Panc1 (cell line): Measurements from ENCODE around the gene INTS6. TPM values are rescaled to one million over a fixed set of nuclear protein-coding genes. Genes with fewer than 3 reads are reported as not detected.

Source experiments
- ATAC-seq: fragments of 200-7000 bp; cut with Tn5 transposase; 2 replicates; pipeline ENCODE4 v1.9.1; 2020; ENCODE audit warnings: mild to moderate bottlenecking, moderate library complexity
- BruUV-seq: library from RNA; stranded (reverse); fragments of 400-500 nt; replicated peaks from 2 replicates; lab custom pipeline; 2021; lab: Mats Ljungman, UMichigan
- CTCF ChIA-PET: fragments of 300-600 bp; sonication (Branson Sonifier 250); formaldehyde crosslinking; loops from one replicate; lab custom pipeline; 2022; ENCODE audit warnings: antibody characterized with exemption; lab: Charles Lee
- POLR2A ChIA-PET: fragments of 300-600 bp; sonication (Branson Sonifier 250); formaldehyde crosslinking; loops from one replicate; lab custom pipeline; 2022; ENCODE audit warnings: antibody characterized with exemption; lab: Charles Lee
- DNase-seq: peaks from one replicate; pipeline ENCODE4 v3.0.0-alpha.2; 2010; ENCODE audit warnings: low read depth, low spot score
- H3K27ac ChIP-seq: 2 replicates; pipeline ENCODE4 v1.5.1; 2011; ENCODE audit warnings: mild to moderate bottlenecking, low read length, inconsistent platforms
- H3K27me3 ChIP-seq: fragments of 200-500 bp; sonication (Bioruptor generic); 2 replicates; pipeline ENCODE4 v1.6.0; 2014; ENCODE audit warnings: low read length, inconsistent platforms; ENCODE audit not compliant: control insufficient read depth, insufficient read depth
- H3K36me3 ChIP-seq: fragments of 200-500 bp; sonication (Bioruptor generic); 2 replicates; pipeline ENCODE4 v1.5.1; 2014; ENCODE audit warnings: inconsistent platforms, mild to moderate bottlenecking, low read length, moderate library complexity; ENCODE audit not compliant: control insufficient read depth, insufficient read depth
- H3K4me1 ChIP-seq: 2 replicates; pipeline ENCODE4 v1.5.1; 2011; ENCODE audit warnings: inconsistent platforms, mild to moderate bottlenecking, low read length, moderate library complexity; ENCODE audit not compliant: control insufficient read depth, insufficient read depth
- H3K4me3 ChIP-seq, 2 experiments: 2 replicates each; pipeline ENCODE4 v1.5.1; 2011 to 2012; ENCODE audit warnings: low read depth in 2 of 2, low read length in 2 of 2, mild to moderate bottlenecking in 2 of 2, inconsistent platforms in 1 of 2, moderate library complexity in 1 of 2
- H3K9me3 ChIP-seq: fragments of 200-500 bp; sonication (Bioruptor generic); 2 replicates; pipeline ENCODE4 v1.5.1; 2014; ENCODE audit warnings: low read depth, mild to moderate bottlenecking, inconsistent platforms, low read length, moderate library complexity; ENCODE audit not compliant: control insufficient read depth, insufficient read depth
- POLR2AphosphoS5 ChIP-seq: IDR thresholded peaks from 2 replicates; pipeline ENCODE4 v1.6.1; 2012; ENCODE audit warnings: mild to moderate bottlenecking, low read depth, low read length, moderate library complexity
- SIN3A ChIP-seq: IDR thresholded peaks from 2 replicates; pipeline ENCODE4 v1.6.1; 2012; ENCODE audit warnings: low read depth, mild to moderate bottlenecking, low read length, moderate library complexity, borderline replicate concordance; ENCODE audit not compliant: insufficient read depth
- TCF7L2 ChIP-seq: IDR thresholded peaks from 2 replicates; pipeline ENCODE4 v1.6.1; 2011; ENCODE audit warnings: mild to moderate bottlenecking, low read depth, low read length, inconsistent platforms
- in situ Hi-C: cut with HindIII; loops from 2 replicates; pipeline ENCODE4 v1.10.0; 2016; ENCODE audit warnings: low sequenced_read_pairs, low pct_unique_long_range_greater_than_20kb
- intact Hi-C: fragments of 100-400 bp; cut with micrococcal nuclease; formaldehyde crosslinking; loops from one replicate; pipeline ENCODE4 v1.10.0; 2022; ENCODE audit not compliant: unreplicated experiment
- total RNA-seq: library from RNA; stranded (reverse); gene quantifications from one replicate; pipeline ENCODE4 v1.2.1, GENCODE V29; 2021; ENCODE audit not compliant: unreplicated experiment
- TF ChIP-seq, protein P1 (sequence below): fragments of 450-650 bp; IDR thresholded peaks from 2 replicates; pipeline ENCODE4 v1.5.1; 2017; ENCODE audit warnings: mild to moderate bottlenecking
- TF ChIP-seq, protein P2 (sequence below), 2 experiments: IDR thresholded peaks; 2 replicates each; pipeline ENCODE4 v1.6.1; 2011 to 2012; ENCODE audit warnings: low read depth in 2 of 2, control low read depth in 1 of 2, low read length in 1 of 2, mild to moderate bottlenecking in 1 of 2, moderate library complexity in 1 of 2; ENCODE audit not compliant: insufficient read depth in 1 of 2

The INTS6 gene
- total RNA-seq, 1 experiment from 2014 or later: 33.2 TPM

DNA sequence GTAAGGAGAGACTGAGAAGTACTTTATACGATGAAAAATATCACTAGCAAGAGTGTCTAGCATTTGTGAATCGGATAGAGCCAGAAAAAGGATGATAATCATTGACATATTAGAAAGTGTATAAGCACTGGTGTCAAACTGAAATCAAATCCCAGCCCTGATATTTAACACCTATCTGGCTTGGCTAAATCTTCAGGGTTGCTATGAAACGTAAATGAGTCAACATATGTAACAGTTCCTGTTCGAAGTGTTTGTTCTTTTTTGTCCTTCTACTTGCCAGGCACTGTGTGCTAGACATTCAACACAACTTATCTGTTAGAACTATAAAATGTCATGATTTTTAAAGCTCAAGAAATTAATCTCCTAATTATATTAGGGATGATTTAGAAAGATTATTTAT, 72.6 kb downstream of the INTS6 start:
- BruUV-seq: no TSS peak
- Histone ChIP-seq H3K27me3 (no peaks in the 10 kb centered on the region), H3K27ac (no peak overlapping the region), H3K4me1 (no peaks in the 10 kb centered on the region), H3K4me3 (no peak overlapping the region), H3K9me3 (no peaks in the 10 kb centered on the region), H3K36me3 (peaks cover 36% of the 10 kb centered on the region)
- intact Hi-C loops (no loop called here), in situ Hi-C loops (no loop called here)
- ATAC-seq: no peak
- ChIA-PET CTCF (no interaction called here), POLR2A (no interaction called here)
- no peak for DNase-seq
- TF ChIP-seq, protein P1, sequence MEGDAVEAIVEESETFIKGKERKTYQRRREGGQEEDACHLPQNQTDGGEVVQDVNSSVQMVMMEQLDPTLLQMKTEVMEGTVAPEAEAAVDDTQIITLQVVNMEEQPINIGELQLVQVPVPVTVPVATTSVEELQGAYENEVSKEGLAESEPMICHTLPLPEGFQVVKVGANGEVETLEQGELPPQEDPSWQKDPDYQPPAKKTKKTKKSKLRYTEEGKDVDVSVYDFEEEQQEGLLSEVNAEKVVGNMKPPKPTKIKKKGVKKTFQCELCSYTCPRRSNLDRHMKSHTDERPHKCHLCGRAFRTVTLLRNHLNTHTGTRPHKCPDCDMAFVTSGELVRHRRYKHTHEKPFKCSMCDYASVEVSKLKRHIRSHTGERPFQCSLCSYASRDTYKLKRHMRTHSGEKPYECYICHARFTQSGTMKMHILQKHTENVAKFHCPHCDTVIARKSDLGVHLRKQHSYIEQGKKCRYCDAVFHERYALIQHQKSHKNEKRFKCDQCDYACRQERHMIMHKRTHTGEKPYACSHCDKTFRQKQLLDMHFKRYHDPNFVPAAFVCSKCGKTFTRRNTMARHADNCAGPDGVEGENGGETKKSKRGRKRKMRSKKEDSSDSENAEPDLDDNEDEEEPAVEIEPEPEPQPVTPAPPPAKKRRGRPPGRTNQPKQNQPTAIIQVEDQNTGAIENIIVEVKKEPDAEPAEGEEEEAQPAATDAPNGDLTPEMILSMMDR: no peak
- TF ChIP-seq, protein P2, sequence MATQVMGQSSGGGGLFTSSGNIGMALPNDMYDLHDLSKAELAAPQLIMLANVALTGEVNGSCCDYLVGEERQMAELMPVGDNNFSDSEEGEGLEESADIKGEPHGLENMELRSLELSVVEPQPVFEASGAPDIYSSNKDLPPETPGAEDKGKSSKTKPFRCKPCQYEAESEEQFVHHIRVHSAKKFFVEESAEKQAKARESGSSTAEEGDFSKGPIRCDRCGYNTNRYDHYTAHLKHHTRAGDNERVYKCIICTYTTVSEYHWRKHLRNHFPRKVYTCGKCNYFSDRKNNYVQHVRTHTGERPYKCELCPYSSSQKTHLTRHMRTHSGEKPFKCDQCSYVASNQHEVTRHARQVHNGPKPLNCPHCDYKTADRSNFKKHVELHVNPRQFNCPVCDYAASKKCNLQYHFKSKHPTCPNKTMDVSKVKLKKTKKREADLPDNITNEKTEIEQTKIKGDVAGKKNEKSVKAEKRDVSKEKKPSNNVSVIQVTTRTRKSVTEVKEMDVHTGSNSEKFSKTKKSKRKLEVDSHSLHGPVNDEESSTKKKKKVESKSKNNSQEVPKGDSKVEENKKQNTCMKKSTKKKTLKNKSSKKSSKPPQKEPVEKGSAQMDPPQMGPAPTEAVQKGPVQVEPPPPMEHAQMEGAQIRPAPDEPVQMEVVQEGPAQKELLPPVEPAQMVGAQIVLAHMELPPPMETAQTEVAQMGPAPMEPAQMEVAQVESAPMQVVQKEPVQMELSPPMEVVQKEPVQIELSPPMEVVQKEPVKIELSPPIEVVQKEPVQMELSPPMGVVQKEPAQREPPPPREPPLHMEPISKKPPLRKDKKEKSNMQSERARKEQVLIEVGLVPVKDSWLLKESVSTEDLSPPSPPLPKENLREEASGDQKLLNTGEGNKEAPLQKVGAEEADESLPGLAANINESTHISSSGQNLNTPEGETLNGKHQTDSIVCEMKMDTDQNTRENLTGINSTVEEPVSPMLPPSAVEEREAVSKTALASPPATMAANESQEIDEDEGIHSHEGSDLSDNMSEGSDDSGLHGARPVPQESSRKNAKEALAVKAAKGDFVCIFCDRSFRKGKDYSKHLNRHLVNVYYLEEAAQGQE (IDR thresholded peaks at IDR 0.05; ENCODE audit: insufficient read depth in 1 of 2, low read depth in 2 of 2, low read length in 1 of 2): no peak
- no peak for TF ChIP-seq SIN3A

DNA sequence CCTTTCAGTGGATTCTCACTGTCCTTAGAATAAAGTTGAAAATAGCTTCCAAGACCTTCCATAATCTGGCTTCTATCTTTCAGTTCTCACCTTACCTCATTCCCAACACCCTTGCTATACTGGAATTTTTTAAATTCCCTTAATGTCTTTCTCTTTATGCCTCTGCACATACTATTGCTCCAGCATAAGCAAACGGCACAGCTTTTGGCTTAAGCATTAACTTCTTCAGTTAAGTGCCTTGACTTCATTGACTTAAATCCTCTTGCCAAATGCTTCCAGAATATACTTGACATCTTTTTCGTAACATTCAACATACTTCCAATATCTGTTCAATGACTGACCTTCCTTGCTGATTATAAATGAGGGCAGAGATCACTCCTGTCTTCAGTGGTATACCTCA, 79.4 kb downstream of the INTS6 start:
- BruUV-seq: no TSS peak

More for the DNA sequence above, 79.4 kb downstream of the INTS6 start:
- no peaks in the 10 kb centered on the region for H3K27me3 ChIP-seq
- no peak overlapping the region for H3K27ac ChIP-seq
- intact Hi-C loops: no loop called here
- no peaks in the 10 kb centered on the region for H3K4me1 ChIP-seq
- POLR2A ChIA-PET: no interaction called here
- H3K9me3 ChIP-seq: no peaks in the 10 kb centered on the region
- peaks cover 38% of the 10 kb centered on the region for H3K36me3 ChIP-seq
- no peak overlapping the region for H3K4me3 ChIP-seq
- TF ChIP-seq, protein P2 (IDR thresholded peaks at IDR 0.05; ENCODE audit: insufficient read depth in 1 of 2, low read depth in 2 of 2, low read length in 1 of 2): no peak
- TF ChIP-seq POLR2AphosphoS5 (no peak), TCF7L2 (no peak), SIN3A (no peak)
- TF ChIP-seq, protein P1: no peak
- DNase-seq (no peak), ATAC-seq (no peak)
- CTCF ChIA-PET: no interaction called here
- in situ Hi-C loops: no loop called here
